Measurements from ENCODE around the gene SEMA5A. TPM values are rescaled to one million over a fixed set of nuclear protein-coding genes. Genes with fewer than 3 reads are reported as not detected.

SEMA5A gene
- total RNA-seq, 1 donor from 2014 or later = 9.3 TPM

DNA sequence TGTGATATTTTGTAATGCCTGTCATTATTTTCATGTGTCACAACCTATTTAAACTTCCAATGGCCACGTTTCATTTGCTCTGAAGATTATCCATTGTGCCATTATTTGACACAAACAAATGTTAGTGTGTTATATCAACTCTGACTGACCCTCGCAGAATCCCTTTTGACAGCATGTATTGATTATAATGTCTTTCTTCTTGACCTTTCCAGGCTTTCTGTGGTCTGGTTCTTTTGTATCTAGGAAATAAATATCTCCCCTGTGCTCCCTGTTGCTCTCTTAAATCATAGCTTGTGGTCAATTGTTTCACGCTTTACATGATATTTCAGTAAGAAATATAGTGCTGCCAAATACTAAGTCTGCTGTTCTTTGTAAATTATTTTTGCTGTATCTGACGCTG, 442.6 kb downstream of the SEMA5A start:
- TF ChIP-seq POLR2A (IDR thresholded peaks at IDR 0.05) (no peak), CTCF (IDR thresholded peaks at IDR 0.05) (no peak)
- DNase-seq (ENCODE audit: extremely low spot score in 2 of 2) = no peak

DNA sequence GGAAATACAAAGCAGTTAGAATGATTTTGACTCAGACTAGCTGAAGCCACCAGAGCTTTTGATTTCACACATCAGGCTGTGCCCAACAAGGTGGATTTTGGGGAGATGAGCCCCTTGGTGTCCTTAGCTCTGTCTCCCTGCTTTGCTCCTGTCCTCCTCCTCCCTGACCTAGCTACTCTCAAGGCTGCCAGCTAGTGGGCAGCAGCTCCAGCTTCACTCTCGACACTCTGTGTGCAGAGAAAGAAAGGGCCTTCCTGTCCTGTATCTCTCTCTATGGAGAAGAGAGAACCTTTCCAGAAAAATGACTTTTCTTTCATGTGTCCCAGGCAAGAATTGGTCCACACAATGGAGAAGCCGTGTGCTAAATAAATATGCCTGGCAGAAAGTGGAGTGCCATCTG, 446.2 kb downstream of the SEMA5A start:
- DNase-seq (ENCODE audit: extremely low spot score in 2 of 2) = no peak
- no peaks in the 10 kb centered on the region for H3K9me3 ChIP-seq
- no peaks in the 10 kb centered on the region for H3K36me3 ChIP-seq
- no peak overlapping the region for H3K4me3 ChIP-seq
- TF ChIP-seq POLR2A (IDR thresholded peaks at IDR 0.05) = no peak
- TF ChIP-seq CTCF (IDR thresholded peaks at IDR 0.05) = no peak
- TF ChIP-seq POLR2AphosphoS5 (IDR thresholded peaks at IDR 0.05; ENCODE audit: insufficient read depth in 1 of 2, low read depth in 1 of 2) = no peak
- H3K27me3 ChIP-seq = no peaks in the 10 kb centered on the region
- no peaks in the 10 kb centered on the region for H3K4me1 ChIP-seq
- intact Hi-C loops (cut with DNase I) = no loop called here
- H3K27ac ChIP-seq = no peak overlapping the region

More for the DNA sequence above, 442.6 kb downstream of the SEMA5A start:
- no peaks in the 10 kb centered on the region for H3K36me3 ChIP-seq
- no peaks in the 10 kb centered on the region for H3K9me3 ChIP-seq
- no peak overlapping the region for H3K27ac ChIP-seq
- H3K4me3 ChIP-seq = no peak overlapping the region
- intact Hi-C loops (cut with DNase I) = no loop called here
- no peaks in the 10 kb centered on the region for H3K4me1 ChIP-seq
- H3K27me3 ChIP-seq = no peaks in the 10 kb centered on the region

DNA sequence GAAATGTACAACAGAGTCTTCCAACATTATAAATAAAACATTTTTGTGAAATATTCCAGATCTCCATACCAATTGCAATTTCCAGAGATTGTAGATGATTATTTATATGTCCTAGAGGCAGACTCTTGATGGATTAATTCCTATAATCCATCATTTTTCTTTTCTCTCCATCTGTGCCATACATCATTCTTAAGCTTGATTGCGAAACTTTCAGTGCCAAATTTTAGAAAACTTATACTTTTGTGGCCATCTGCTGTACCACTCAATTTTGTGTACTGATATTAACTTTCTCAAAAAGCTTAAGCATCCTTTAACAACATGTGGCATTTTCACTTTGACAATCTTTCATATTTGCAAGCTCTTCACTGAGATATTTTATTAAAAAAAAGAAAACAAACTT, 446.9 kb downstream of the SEMA5A start:
- TF ChIP-seq CTCF (IDR thresholded peaks at IDR 0.05) = no peak
- no peak for TF ChIP-seq POLR2A (IDR thresholded peaks at IDR 0.05)
- TF ChIP-seq POLR2AphosphoS5 (IDR thresholded peaks at IDR 0.05; ENCODE audit: insufficient read depth in 1 of 2, low read depth in 1 of 2) = no peak
- no peaks in the 10 kb centered on the region for H3K4me1 ChIP-seq
- no peak for DNase-seq (ENCODE audit: extremely low spot score in 2 of 2)
- H3K27ac ChIP-seq = no peak overlapping the region
- intact Hi-C loops (cut with DNase I) = no loop called here
- no peaks in the 10 kb centered on the region for H3K36me3 ChIP-seq
- H3K4me3 ChIP-seq = no peak overlapping the region
- H3K9me3 ChIP-seq = no peaks in the 10 kb centered on the region
- no peaks in the 10 kb centered on the region for H3K27me3 ChIP-seq

GRCh38 chr5:9094582-9094981, 451.3 kb downstream of the SEMA5A start:
- Histone ChIP-seq H3K9me3 (no peaks in the 10 kb centered on the region), H3K4me3 (no peak overlapping the region), H3K27me3 (no peaks in the 10 kb centered on the region), H3K4me1 (no peaks in the 10 kb centered on the region), H3K27ac (no peak overlapping the region), H3K36me3 (no peaks in the 10 kb centered on the region)
- TF ChIP-seq POLR2AphosphoS5 (IDR thresholded peaks at IDR 0.05; ENCODE audit: insufficient read depth in 1 of 2, low read depth in 1 of 2) (no peak), CTCF (IDR thresholded peaks at IDR 0.05) (no peak), POLR2A (IDR thresholded peaks at IDR 0.05) (no peak)
- intact Hi-C loops (cut with DNase I) = no loop called here
- no peak for DNase-seq (ENCODE audit: extremely low spot score in 2 of 2)

GRCh38 chr5:9091896-9092662, 453.8 kb downstream of the SEMA5A start:
- Histone ChIP-seq H3K27me3 (no peaks in the 10 kb centered on the region), H3K4me1 (no peaks in the 10 kb centered on the region), H3K4me3 (no peak overlapping the region), H3K9me3 (no peaks in the 10 kb centered on the region), H3K36me3 (no peaks in the 10 kb centered on the region), H3K27ac (no peak overlapping the region)
- no peak for DNase-seq (ENCODE audit: extremely low spot score in 2 of 2)
- intact Hi-C loops (cut with DNase I) = no loop called here
- no peak for TF ChIP-seq CTCF (IDR thresholded peaks at IDR 0.05)
- TF ChIP-seq POLR2A (IDR thresholded peaks at IDR 0.05) = no peak
- no peak for TF ChIP-seq POLR2AphosphoS5 (IDR thresholded peaks at IDR 0.05; ENCODE audit: insufficient read depth in 1 of 2, low read depth in 1 of 2)
